WTC11 (cell line): ENCODE measurements around the gene TERT. TPM values are rescaled to one million over a fixed set of nuclear protein-coding genes. Genes with fewer than 3 reads are reported as not detected.

Experiments
- ATAC-seq: fragments of 200-7000 bp; cut with Tn5 transposase; 2 replicates; pipeline ENCODE4 v1.10.0; 2021; ENCODE audit warnings: mild to moderate bottlenecking, moderate library complexity
- CTCF ChIA-PET: fragments of 300-600 bp; sonication (Branson Sonifier 250); formaldehyde crosslinking; loops from one replicate; lab custom pipeline; 2021; ENCODE audit warnings: antibody characterized with exemption; lab: Charles Lee
- POLR2A ChIA-PET: fragments of 350-600 bp; sonication (Branson Sonifier 250); formaldehyde crosslinking; loops from one replicate; lab custom pipeline; 2021; ENCODE audit warnings: antibody characterized with exemption; lab: Charles Lee
- DNase-seq: peaks from one replicate; pipeline ENCODE4 v3.0.0; 2021; ENCODE audit warnings: low spot score
- H3K27ac Mint-ChIP-seq: 2 replicates; pipeline ENCODE4 v1.8.0; 2021; ENCODE audit warnings: mixed read lengths
- H3K27me3 Mint-ChIP-seq: 2 replicates; pipeline ENCODE4 v1.8.0; 2021; ENCODE audit warnings: low read depth, mild to moderate bottlenecking, moderate library complexity, mixed read lengths
- H3K36me3 Mint-ChIP-seq: 2 replicates; pipeline ENCODE4 v1.8.0; 2021; ENCODE audit warnings: mixed read lengths
- H3K4me1 Mint-ChIP-seq: 2 replicates; pipeline ENCODE4 v1.8.0; 2022; ENCODE audit warnings: mixed read lengths
- H3K4me3 Mint-ChIP-seq: 2 replicates; pipeline ENCODE4 v1.8.0; 2021; ENCODE audit warnings: mild to moderate bottlenecking, moderate library complexity, mixed read lengths
- H3K9me3 Mint-ChIP-seq: 2 replicates; pipeline ENCODE4 v1.8.0; 2021; ENCODE audit warnings: mixed read lengths
- ATF1 ChIP-seq: sonication (generic); formaldehyde crosslinking; IDR thresholded peaks from 2 replicates; pipeline ENCODE4 v1.8.1; 2023; ENCODE audit warnings: mild to moderate bottlenecking, moderate library complexity, missing genetic modification reagents
- ATF3 ChIP-seq: sonication (generic); formaldehyde crosslinking; conservative IDR thresholded peaks from 2 replicates; pipeline ENCODE4 v1.8.1; 2022; ENCODE audit warnings: mild to moderate bottlenecking, missing genetic modification reagents
- ELF4 ChIP-seq: sonication (generic); formaldehyde crosslinking; IDR thresholded peaks from 2 replicates; pipeline ENCODE4 v1.8.1; 2022; ENCODE audit warnings: low read depth, mild to moderate bottlenecking, moderate library complexity, missing genetic modification reagents
- ESRRA ChIP-seq: sonication (generic); formaldehyde crosslinking; IDR thresholded peaks from 2 replicates; pipeline ENCODE4 v1.8.1; 2022; ENCODE audit warnings: mild to moderate bottlenecking, missing genetic modification reagents, borderline replicate concordance
- ETV6 ChIP-seq: sonication (generic); formaldehyde crosslinking; IDR thresholded peaks from 2 replicates; pipeline ENCODE4 v1.8.1; 2022; ENCODE audit warnings: mild to moderate bottlenecking, missing genetic modification reagents
- FOXK1 ChIP-seq: sonication (generic); formaldehyde crosslinking; IDR thresholded peaks from 2 replicates; pipeline ENCODE4 v1.8.0; 2022; ENCODE audit warnings: mild to moderate bottlenecking, moderate library complexity, missing genetic modification reagents
- JAZF1 ChIP-seq: fragments of 250-450 bp; sonication (Bioruptor Pico); IDR thresholded peaks from 2 replicates; pipeline ENCODE4 v1.9.0; 2021; ENCODE audit warnings: moderate library complexity, mild to moderate bottlenecking, inconsistent platforms
- NFYB ChIP-seq: sonication (generic); formaldehyde crosslinking; conservative IDR thresholded peaks from 2 replicates; pipeline ENCODE4 v1.8.0; 2022; ENCODE audit warnings: low read depth, missing genetic modification reagents
- NR1H2 ChIP-seq: sonication (generic); formaldehyde crosslinking; IDR thresholded peaks from 2 replicates; pipeline ENCODE4 v1.9.0; 2021; ENCODE audit warnings: mild to moderate bottlenecking, moderate library complexity, missing genetic modification reagents
- NR2C2 ChIP-seq: sonication (generic); formaldehyde crosslinking; IDR thresholded peaks from 2 replicates; pipeline ENCODE4 v1.8.0; 2022; ENCODE audit warnings: mild to moderate bottlenecking, missing genetic modification reagents
- NR3C1 ChIP-seq: sonication (generic); formaldehyde crosslinking; conservative IDR thresholded peaks from 2 replicates; pipeline ENCODE4 v1.8.1; 2023; ENCODE audit warnings: low read depth, mild to moderate bottlenecking, missing genetic modification reagents
- OVOL2 ChIP-seq: fragments of 250-450 bp; sonication (Bioruptor Pico); IDR thresholded peaks from 2 replicates; pipeline ENCODE4 v1.9.0; 2021; ENCODE audit warnings: mild to moderate bottlenecking, borderline replicate concordance
- TCF7 ChIP-seq: sonication (generic); formaldehyde crosslinking; IDR thresholded peaks from 2 replicates; pipeline ENCODE4 v1.8.0; 2022; ENCODE audit warnings: mild to moderate bottlenecking, low read depth, missing genetic modification reagents, moderate library complexity
- ZNF138 ChIP-seq: sonication (generic); formaldehyde crosslinking; conservative IDR thresholded peaks from 2 replicates; pipeline ENCODE4 v1.8.1; 2022; ENCODE audit warnings: mild to moderate bottlenecking, moderate library complexity, missing genetic modification reagents
- ZNF281 ChIP-seq: sonication (generic); formaldehyde crosslinking; IDR thresholded peaks from 2 replicates; pipeline ENCODE4 v1.8.0; 2023; ENCODE audit warnings: mild to moderate bottlenecking, missing genetic modification reagents
- ZNF416 ChIP-seq: fragments of 250-450 bp; sonication (Bioruptor Pico); IDR thresholded peaks from 2 replicates; pipeline ENCODE4 v1.9.0; 2021; ENCODE audit warnings: mild to moderate bottlenecking, inconsistent platforms
- ZNF512 ChIP-seq: sonication (generic); formaldehyde crosslinking; IDR thresholded peaks from 2 replicates; pipeline ENCODE4 v1.8.1; 2022; ENCODE audit warnings: missing genetic modification reagents, borderline replicate concordance
- total RNA-seq: library from RNA; stranded (reverse); gene quantifications from 3 replicates; pipeline ENCODE4 v1.2.3, GENCODE V29; 2021
- TF ChIP-seq, protein P1 (sequence below): sonication (generic); formaldehyde crosslinking; IDR thresholded peaks from 2 replicates; pipeline ENCODE4 v1.8.1; 2023; ENCODE audit warnings: mild to moderate bottlenecking, missing genetic modification reagents, moderate library complexity
- TF ChIP-seq, protein P2 (sequence below): sonication (generic); formaldehyde crosslinking; IDR thresholded peaks from 2 replicates; pipeline ENCODE4 v1.8.1; 2022; ENCODE audit warnings: mild to moderate bottlenecking, missing genetic modification reagents, moderate library complexity, borderline replicate concordance

Gene TERT
- total RNA-seq, 1 experiment from 2014 or later: 42.9 TPM

- TF ChIP-seq ZNF512 (CRISPR knock-in tag): no peak
- TF ChIP-seq, protein P1, sequence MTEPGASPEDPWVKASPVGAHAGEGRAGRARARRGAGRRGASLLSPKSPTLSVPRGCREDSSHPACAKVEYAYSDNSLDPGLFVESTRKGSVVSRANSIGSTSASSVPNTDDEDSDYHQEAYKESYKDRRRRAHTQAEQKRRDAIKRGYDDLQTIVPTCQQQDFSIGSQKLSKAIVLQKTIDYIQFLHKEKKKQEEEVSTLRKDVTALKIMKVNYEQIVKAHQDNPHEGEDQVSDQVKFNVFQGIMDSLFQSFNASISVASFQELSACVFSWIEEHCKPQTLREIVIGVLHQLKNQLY: no peak
- no peak for TF ChIP-seq NR1H2 (CRISPR knock-in tag)
- TF ChIP-seq ZNF416 (CRISPR knock-in tag): no peak
- no peak for TF ChIP-seq JAZF1 (CRISPR knock-in tag)
- no peak for TF ChIP-seq FOXK1 (CRISPR knock-in tag)
- no peak for TF ChIP-seq ATF3 (CRISPR knock-in tag)
- TF ChIP-seq ZNF138: no peak
- no peak for TF ChIP-seq ZNF281 (CRISPR knock-in tag)
- no peak for TF ChIP-seq ETV6 (CRISPR knock-in tag)
- no peak for TF ChIP-seq NFYB (CRISPR knock-in tag)
- no peak for TF ChIP-seq ATF1 (CRISPR knock-in tag)
- TF ChIP-seq ELF4: no peak
These were observed 83.2 kb downstream of the TERT start (continued) for GRCh38 chr5:1211701-1212100.

DNA sequence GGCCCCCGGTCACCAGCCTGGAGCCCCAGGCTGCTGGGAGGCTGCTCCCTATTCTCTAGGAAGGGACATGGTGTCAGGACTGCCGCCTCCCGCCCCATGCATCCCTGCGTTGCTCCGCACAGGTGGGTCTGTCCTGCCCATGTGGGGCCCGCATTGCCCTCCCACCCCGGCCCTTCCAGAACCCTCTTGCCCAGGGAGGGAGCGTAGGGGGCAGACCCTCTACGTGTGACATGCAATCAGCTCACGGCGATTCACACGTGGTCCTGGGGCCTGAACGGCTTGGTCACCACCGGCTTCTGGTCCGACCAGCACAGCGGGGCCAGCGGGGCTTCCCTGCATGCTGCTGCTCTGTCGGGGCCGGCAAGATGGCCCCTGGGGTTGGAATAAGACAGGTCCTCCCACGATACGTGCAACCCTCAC lies 84.0 kb downstream of the TERT start:
- H3K4me3 Mint-ChIP-seq: no peak overlapping the region
- no peaks in the 10 kb centered on the region; the same call in 1 of the 2 replicates for H3K27me3 Mint-ChIP-seq
- peak; percentile 7 for DNase-seq
- H3K9me3 Mint-ChIP-seq: peaks cover 6% of the 10 kb centered on the region
- POLR2A ChIA-PET: no interaction called here
- CTCF ChIA-PET: no interaction called here
- H3K27ac Mint-ChIP-seq: no peak overlapping the region
- ATAC-seq: no peak
- H3K4me1 Mint-ChIP-seq: no peaks in the 10 kb centered on the region
- no peaks in the 10 kb centered on the region for H3K36me3 Mint-ChIP-seq
- TF ChIP-seq NR2C2: no peak
- no peak for TF ChIP-seq ZNF416 (CRISPR knock-in tag)
- no peak for TF ChIP-seq ESRRA (CRISPR knock-in tag)
- TF ChIP-seq ATF1 (CRISPR knock-in tag): no peak
- TF ChIP-seq TCF7: 0 out of 2 replicates have a peak, but pooled peaks have one; percentile 12
- TF ChIP-seq, protein P2, sequence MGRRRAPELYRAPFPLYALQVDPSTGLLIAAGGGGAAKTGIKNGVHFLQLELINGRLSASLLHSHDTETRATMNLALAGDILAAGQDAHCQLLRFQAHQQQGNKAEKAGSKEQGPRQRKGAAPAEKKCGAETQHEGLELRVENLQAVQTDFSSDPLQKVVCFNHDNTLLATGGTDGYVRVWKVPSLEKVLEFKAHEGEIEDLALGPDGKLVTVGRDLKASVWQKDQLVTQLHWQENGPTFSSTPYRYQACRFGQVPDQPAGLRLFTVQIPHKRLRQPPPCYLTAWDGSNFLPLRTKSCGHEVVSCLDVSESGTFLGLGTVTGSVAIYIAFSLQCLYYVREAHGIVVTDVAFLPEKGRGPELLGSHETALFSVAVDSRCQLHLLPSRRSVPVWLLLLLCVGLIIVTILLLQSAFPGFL (CRISPR knock-in tag): no peak
- TF ChIP-seq NR3C1 (CRISPR knock-in tag): no peak
- TF ChIP-seq OVOL2: no peak
